Mesenchymal stem cell (in vitro differentiated cells and primary cell): ENCODE measurements around the gene RCOR3.

Experiments
- DNase-seq: peaks from one replicate; pipeline ENCODE4 v3.0.0-alpha.2; 2013
- H2AFZ ChIP-seq: one replicate; pipeline ENCODE4 v1.6.1; 2013; ENCODE audit warnings: low read depth, mild to moderate bottlenecking, control low read depth, inconsistent platforms, low read length, moderate library complexity
- H2AK5ac ChIP-seq: 2 replicates; pipeline ENCODE4 v1.6.1; 2013; ENCODE audit warnings: low read length, moderate library complexity, mild to moderate bottlenecking, inconsistent platforms; ENCODE audit not compliant: severe bottlenecking
- H2BK120ac ChIP-seq: one replicate; pipeline ENCODE4 v1.6.1; 2013; ENCODE audit warnings: low read depth, mild to moderate bottlenecking, inconsistent platforms, low read length, moderate library complexity
- H2BK12ac ChIP-seq, 2 experiments: one replicate each; pipeline ENCODE4 v1.6.1; 2013; ENCODE audit warnings: inconsistent platforms in 2 of 2, low read length in 2 of 2, mild to moderate bottlenecking in 2 of 2, moderate library complexity in 2 of 2, control low read depth in 1 of 2
- H2BK15ac ChIP-seq: one replicate; pipeline ENCODE4 v1.6.1; 2013; ENCODE audit warnings: mild to moderate bottlenecking, low read depth, inconsistent platforms; ENCODE audit not compliant: poor library complexity, severe bottlenecking
- H2BK5ac ChIP-seq: 2 replicates; pipeline ENCODE4 v1.6.1; 2013; ENCODE audit warnings: low read depth, mild to moderate bottlenecking, low read length, control low read depth, inconsistent platforms; ENCODE audit not compliant: poor library complexity, severe bottlenecking
- H3K14ac ChIP-seq, 2 experiments: one replicate each; pipeline ENCODE4 v1.6.1; 2013; ENCODE audit warnings: inconsistent platforms in 2 of 2, low read length in 2 of 2, control low read depth in 1 of 2, mild to moderate bottlenecking in 1 of 2, moderate library complexity in 1 of 2
- H3K18ac ChIP-seq, 2 experiments: one replicate each; pipeline ENCODE4 v1.6.1; 2013; ENCODE audit warnings: inconsistent platforms in 2 of 2, low read length in 2 of 2, control low read depth in 1 of 2, low read depth in 1 of 2, mild to moderate bottlenecking in 1 of 2
- H3K23ac ChIP-seq, 2 experiments: one replicate each; pipeline ENCODE4 v1.6.1; 2013; ENCODE audit warnings: inconsistent platforms in 2 of 2, low read length in 2 of 2, mild to moderate bottlenecking in 2 of 2, moderate library complexity in 2 of 2, control low read depth in 1 of 2
- H3K27ac ChIP-seq: 2 replicates; pipeline ENCODE4 v1.5.1; 2013; ENCODE audit warnings: mild to moderate bottlenecking, moderate library complexity, low read length, control low read depth, inconsistent platforms; ENCODE audit not compliant: poor library complexity, severe bottlenecking
- H3K27me3 ChIP-seq, 2 experiments: 2 replicates each; pipeline versions ENCODE4 v1.6.1 to v1.7.0; 2013; ENCODE audit warnings: low read length in 2 of 2, mild to moderate bottlenecking in 2 of 2, moderate library complexity in 2 of 2, control low read depth in 1 of 2, inconsistent platforms in 1 of 2; ENCODE audit not compliant: control insufficient read depth in 1 of 2, insufficient read depth in 1 of 2
- H3K36me3 ChIP-seq, 2 experiments: 2 replicates each; pipeline versions ENCODE4 v1.6.1 to v1.7.0; 2013; ENCODE audit warnings: low read length in 2 of 2, control low read depth in 1 of 2, inconsistent platforms in 1 of 2, low read depth in 1 of 2, mild to moderate bottlenecking in 1 of 2; ENCODE audit not compliant: insufficient read depth in 2 of 2, control insufficient read depth in 1 of 2
- H3K4ac ChIP-seq, 2 experiments: one replicate each; pipeline ENCODE4 v1.6.1; 2013; ENCODE audit warnings: inconsistent platforms in 2 of 2, low read length in 2 of 2, mild to moderate bottlenecking in 2 of 2, moderate library complexity in 2 of 2, control low read depth in 1 of 2, low read depth in 1 of 2
- H3K4me1 ChIP-seq: 2 replicates; pipeline ENCODE4 v1.6.1; 2013; ENCODE audit warnings: low read depth, low read length, control low read depth; ENCODE audit not compliant: control insufficient read depth, insufficient read depth
- H3K4me2 ChIP-seq: 2 replicates; pipeline ENCODE4 v1.6.1; 2013; ENCODE audit warnings: low read length, mild to moderate bottlenecking, inconsistent platforms; ENCODE audit not compliant: poor library complexity, severe bottlenecking
- H3K4me3 ChIP-seq, 2 experiments: 2 replicates each; pipeline versions ENCODE4 v1.5.1 to v1.7.0; 2013; ENCODE audit warnings: low read length in 2 of 2, mild to moderate bottlenecking in 2 of 2, control low read depth in 1 of 2, low read depth in 1 of 2; ENCODE audit not compliant: insufficient read depth in 1 of 2
- H3K79me1 ChIP-seq: replicated peaks from 2 replicates; pipeline ENCODE4 v1.6.1; 2013; ENCODE audit warnings: mild to moderate bottlenecking, control low read depth, low read length, inconsistent platforms; ENCODE audit not compliant: poor library complexity, severe bottlenecking
- H3K9ac ChIP-seq: 2 replicates; pipeline ENCODE4 v1.7.0; 2013; ENCODE audit warnings: mild to moderate bottlenecking, low read length, moderate library complexity
- H3K9me3 ChIP-seq: 2 replicates; pipeline ENCODE4 v1.7.0; 2013; ENCODE audit warnings: mild to moderate bottlenecking, low read length; ENCODE audit not compliant: control insufficient read depth
- H4K8ac ChIP-seq: one replicate; pipeline ENCODE4 v1.6.1; 2013; ENCODE audit warnings: inconsistent platforms, mild to moderate bottlenecking, low read length, moderate library complexity
- H4K91ac ChIP-seq: one replicate; pipeline ENCODE4 v1.6.1; 2013; ENCODE audit warnings: mild to moderate bottlenecking, low read length, inconsistent platforms
- WGBS: methylation state at CpG from one replicate; pipeline ENCODE4 v1.1.7; 2013; ENCODE audit warnings: mixed read lengths; 5-methylcytosine and 5-hydroxymethylcytosine counted together

RCOR3 gene

GRCh38 chr1:211338224-211338620 lies 79.1 kb downstream of the RCOR3 start:
- Histone ChIP-seq H3K14ac (no peak overlapping the region), H2BK15ac (no peak overlapping the region), H3K23ac (no peak overlapping the region), H3K9me3 (no peaks in the 10 kb centered on the region), H3K36me3 (peaks cover 0 to 7% of the 10 kb centered on the region in 2 experiments), H2BK12ac (no peak overlapping the region), H3K79me1 (peaks cover 47% of the 10 kb centered on the region), H3K4me2 (no peak overlapping the region), H2AK5ac (no peak overlapping the region), H3K4ac (no peak overlapping the region), H3K18ac (no peak overlapping the region), H3K9ac (no peak overlapping the region), H2BK5ac (no peak overlapping the region), H2BK120ac (no peak overlapping the region), H3K27ac (no peak overlapping the region), H4K91ac (no peak overlapping the region), H4K8ac (no peak overlapping the region), H3K27me3 (peaks cover 0 to 4% of the 10 kb centered on the region in 2 experiments), H2AFZ (no peak overlapping the region), H3K4me1 (peaks cover 7% of the 10 kb centered on the region), H3K4me3 (no peak overlapping the region)
- DNase-seq, result no peak
- 93% methylated on average over 2 of the region's 4 CpGs for WGBS

GRCh38 chr1:211339631-211340041 lies 80.5 kb downstream of the RCOR3 start:
- no peak overlapping the region for H2BK15ac ChIP-seq
- H3K79me1 ChIP-seq, result peaks cover 49% of the 10 kb centered on the region
- H3K27ac ChIP-seq, result no peak overlapping the region
- H3K18ac ChIP-seq, result no peak overlapping the region
- DNase-seq, result no peak
- no peak overlapping the region for H3K4ac ChIP-seq
- WGBS, result 94% methylated on average over 6 of the region's 6 CpGs
- no peak overlapping the region for H2BK120ac ChIP-seq
- H3K23ac ChIP-seq, result no peak overlapping the region
- no peak overlapping the region for H3K14ac ChIP-seq
- H3K36me3 ChIP-seq, result peaks cover 0 to 9% of the 10 kb centered on the region in 2 experiments
- no peak overlapping the region for H2AK5ac ChIP-seq
- no peaks in the 10 kb centered on the region for H3K9me3 ChIP-seq
- H4K91ac ChIP-seq, result no peak overlapping the region
- H2BK5ac ChIP-seq, result no peak overlapping the region
- no peak overlapping the region for H2AFZ ChIP-seq
- H3K9ac ChIP-seq, result no peak overlapping the region
- H3K27me3 ChIP-seq, result peaks cover 0 to 4% of the 10 kb centered on the region in 2 experiments
- no peak overlapping the region for H3K4me3 ChIP-seq
- no peak overlapping the region for H3K4me2 ChIP-seq
- no peak overlapping the region for H2BK12ac ChIP-seq
- no peak overlapping the region for H4K8ac ChIP-seq
- peaks cover 7% of the 10 kb centered on the region for H3K4me1 ChIP-seq

- Histone ChIP-seq H4K8ac (no peak overlapping the region), H3K4me1 (peaks cover 7% of the 10 kb centered on the region), H3K14ac (no peak overlapping the region), H2BK5ac (no peak overlapping the region), H2BK120ac (no peak overlapping the region), H3K23ac (no peak overlapping the region), H3K27ac (no peak overlapping the region), H2BK12ac (no peak overlapping the region), H3K18ac (no peak overlapping the region), H3K27me3 (no peaks in the 10 kb centered on the region), H3K4me3 (no peak overlapping the region), H3K36me3 (peaks cover 0 to 9% of the 10 kb centered on the region in 2 experiments), H3K4me2 (no peak overlapping the region), H2BK15ac (no peak overlapping the region), H3K79me1 (peaks cover 47% of the 10 kb centered on the region), H4K91ac (no peak overlapping the region), H3K9me3 (no peaks in the 10 kb centered on the region), H2AK5ac (no peak overlapping the region), H3K9ac (no peak overlapping the region), H2AFZ (no peak overlapping the region), H3K4ac (no peak overlapping the region)
- DNase-seq, result no peak
- WGBS, result 98% methylated on average over 8 of the region's 10 CpGs
These were observed 81.7 kb downstream of the RCOR3 start for GRCh38 chr1:211340622-211341507.

- H2AK5ac ChIP-seq, result no peak overlapping the region
- no peak overlapping the region for H3K4ac ChIP-seq
- no peak overlapping the region for H3K23ac ChIP-seq
- no peak overlapping the region for H2BK120ac ChIP-seq
- H4K91ac ChIP-seq, result no peak overlapping the region
- no peak overlapping the region for H2BK15ac ChIP-seq
- no peak overlapping the region for H3K4me2 ChIP-seq
- no peaks in the 10 kb centered on the region for H3K9me3 ChIP-seq
- no peak overlapping the region for H2AFZ ChIP-seq
- H3K36me3 ChIP-seq, result peaks cover 0 to 9% of the 10 kb centered on the region in 2 experiments
- H3K27ac ChIP-seq, result no peak overlapping the region
- no peak overlapping the region for H2BK12ac ChIP-seq
- peaks cover 6% of the 10 kb centered on the region for H3K4me1 ChIP-seq
- H3K9ac ChIP-seq, result no peak overlapping the region
- peaks cover 46% of the 10 kb centered on the region for H3K79me1 ChIP-seq
- H3K27me3 ChIP-seq, result no peaks in the 10 kb centered on the region
- H3K14ac ChIP-seq, result no peak overlapping the region
- no peak overlapping the region for H2BK5ac ChIP-seq
- no peak overlapping the region for H4K8ac ChIP-seq
- no CpG with 5 or more reads among the region's 1 CpG for WGBS
- no peak for DNase-seq
- no peak overlapping the region for H3K4me3 ChIP-seq
- no peak overlapping the region for H3K18ac ChIP-seq
These were observed 82.8 kb downstream of the RCOR3 start for GRCh38 chr1:211341999-211342398.
